NCI-H226 (cell line): ENCODE measurements around the gene EHD2.
"Not testable (repeated sequence)": the region's sequence is repeated elsewhere in the genome, so short reads cannot be mapped to it uniquely, and the experiment has no call there.

Experiments used
- DNase-seq: peaks from one replicate; pipeline ENCODE4 v3.0.0-alpha.2; 2015

The EHD2 gene

GRCh38 chr19:47713046-47714021 lies at the start of gene EHD2:
Gene EHD2, plus strand, starts transcription at chr19:47713422. Its CDS starts 3,191 bp downstream, at chr19:47716613.
- DNase-seq: peak; percentile 84

DNA sequence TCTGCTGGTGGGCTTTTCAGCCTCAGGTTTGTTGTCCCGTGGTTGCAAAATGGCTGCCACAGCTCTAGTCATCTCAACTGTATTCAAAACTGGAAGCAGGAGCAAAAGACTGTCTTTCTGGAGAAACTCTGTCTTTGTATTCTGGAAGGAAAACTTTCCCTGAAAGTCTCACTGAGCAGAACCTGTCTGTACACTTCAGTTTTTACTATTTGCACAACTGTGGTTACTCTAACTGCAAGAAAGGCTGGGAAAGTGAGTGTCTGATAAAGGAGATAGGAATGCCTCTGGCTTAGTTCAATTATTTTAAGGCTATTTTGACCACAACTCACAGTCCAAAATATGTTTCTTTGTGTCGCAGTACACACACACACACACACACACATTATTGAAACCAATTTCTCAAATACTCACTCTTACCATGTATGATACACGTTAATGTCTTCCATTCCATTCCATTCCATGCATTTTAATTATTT lies 49.7 kb upstream of the EHD2 start:
- DNase-seq: peak; percentile 69

DNA sequence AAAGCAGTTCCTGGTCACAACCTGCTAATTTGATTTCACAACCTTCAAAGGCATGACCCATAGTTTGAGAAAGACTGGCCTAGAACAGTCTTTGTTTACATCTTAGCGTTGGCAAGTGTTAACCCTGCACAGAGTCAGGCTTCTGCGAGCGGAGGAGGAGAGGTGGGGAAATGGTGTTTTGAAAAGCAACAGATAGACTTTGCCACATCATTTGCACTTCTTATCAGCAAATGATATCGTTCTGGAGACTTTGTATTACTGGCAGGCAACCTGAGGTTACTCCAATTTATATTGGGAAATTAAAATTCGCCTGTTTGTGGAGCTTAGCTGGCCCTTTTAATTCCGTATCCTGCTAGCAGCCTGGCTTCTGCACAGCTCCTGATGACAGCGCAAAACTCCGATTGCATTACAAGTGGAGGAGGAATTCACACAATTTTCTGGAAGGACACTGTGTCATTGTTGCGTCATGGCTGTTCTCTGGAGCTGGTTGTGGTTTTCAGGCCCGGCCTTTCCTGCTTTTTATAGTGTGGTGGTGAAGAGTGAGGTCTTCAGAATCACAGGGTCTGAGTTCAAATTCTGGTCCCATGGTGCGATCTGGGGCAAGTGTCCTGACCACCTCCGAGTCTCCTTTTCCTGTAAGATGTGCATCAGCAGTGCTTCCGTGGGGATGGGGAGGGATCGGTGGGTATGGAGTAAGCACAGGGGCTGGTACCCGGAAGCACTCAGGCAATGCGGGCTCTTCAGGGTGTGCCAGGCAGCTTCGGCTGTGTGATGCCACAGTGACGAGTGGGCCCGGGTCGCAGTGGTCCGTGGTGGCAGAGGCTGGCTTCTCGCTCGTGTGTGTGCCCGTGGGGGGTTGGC lies 49.1 kb upstream of the EHD2 start:
- DNase-seq: peak; percentile 94

DNA sequence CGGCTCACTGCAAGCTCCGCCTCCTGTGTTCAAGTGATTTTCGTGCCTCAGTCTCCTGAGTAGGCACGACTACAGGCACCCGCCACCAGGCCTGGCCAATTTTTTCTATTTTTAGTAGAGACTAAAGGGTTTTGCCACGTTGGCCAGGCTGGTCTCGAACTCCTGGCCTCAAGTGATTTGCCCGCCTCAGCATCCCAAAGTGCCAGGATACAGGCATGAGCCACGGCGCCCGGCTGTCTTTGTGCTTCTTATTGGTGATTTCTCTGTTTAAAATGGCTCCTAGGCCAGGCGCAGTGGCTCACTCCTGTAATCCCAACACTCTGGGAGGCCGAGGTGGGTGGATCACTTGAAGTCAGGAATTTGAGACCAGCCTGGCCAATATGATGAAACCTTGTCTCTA lies 44.7 kb upstream of the EHD2 start:
- DNase-seq: not testable (repeated sequence)

DNA sequence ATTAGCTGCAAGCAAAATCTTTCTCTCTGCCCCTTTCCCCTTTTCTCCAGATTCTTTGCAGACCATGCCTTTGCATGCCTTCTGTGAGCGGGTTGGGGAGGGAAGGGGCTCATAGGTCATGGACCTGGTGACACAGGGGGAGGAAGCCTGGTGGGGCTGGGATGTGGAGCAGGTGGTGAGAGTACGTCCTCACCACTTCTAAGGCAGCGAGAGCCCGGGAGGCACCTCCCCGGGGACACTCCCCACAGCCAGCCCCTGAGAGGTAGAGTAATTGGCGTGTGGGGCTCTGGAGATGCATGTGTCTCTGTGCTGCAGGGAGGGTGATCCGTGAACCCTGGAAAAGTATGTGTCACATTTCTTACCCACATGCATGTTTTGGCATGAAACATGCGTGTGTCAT lies 42.5 kb upstream of the EHD2 start:
- no peak for DNase-seq

GRCh38 chr19:47671499-47671898 lies 41.7 kb upstream of the EHD2 start:
- DNase-seq: no peak

- no peak for DNase-seq
Measured at GRCh38 chr19:47673426-47673825, 39.8 kb upstream of the EHD2 start.

- DNase-seq: no peak
Measured at GRCh38 chr19:47674548-47674947, 38.7 kb upstream of the EHD2 start.

GRCh38 chr19:47675271-47675670 lies 38.0 kb upstream of the EHD2 start:
- no peak for DNase-seq

GRCh38 chr19:47675859-47676258 lies 37.4 kb upstream of the EHD2 start:
- no peak for DNase-seq

DNA sequence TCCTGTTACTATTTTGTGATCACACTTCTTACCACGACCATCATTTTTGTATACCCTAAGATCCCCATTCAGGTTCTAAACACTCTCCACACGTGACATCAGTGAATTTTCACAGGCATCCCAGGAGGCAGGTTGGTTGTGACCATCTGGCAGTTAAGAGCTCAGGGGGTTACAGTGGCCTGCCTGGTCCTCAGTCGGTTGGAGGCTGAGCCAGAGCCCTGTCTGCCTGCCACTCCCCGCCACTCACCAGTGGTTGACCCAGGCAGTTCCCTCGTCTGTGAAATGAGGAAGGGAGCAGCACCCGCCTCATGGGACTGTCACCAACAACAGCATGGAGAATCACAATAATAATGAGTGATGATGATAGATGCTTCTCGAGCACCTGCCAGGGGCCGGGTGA lies 36.4 kb upstream of the EHD2 start:
- DNase-seq: no peak

DNA sequence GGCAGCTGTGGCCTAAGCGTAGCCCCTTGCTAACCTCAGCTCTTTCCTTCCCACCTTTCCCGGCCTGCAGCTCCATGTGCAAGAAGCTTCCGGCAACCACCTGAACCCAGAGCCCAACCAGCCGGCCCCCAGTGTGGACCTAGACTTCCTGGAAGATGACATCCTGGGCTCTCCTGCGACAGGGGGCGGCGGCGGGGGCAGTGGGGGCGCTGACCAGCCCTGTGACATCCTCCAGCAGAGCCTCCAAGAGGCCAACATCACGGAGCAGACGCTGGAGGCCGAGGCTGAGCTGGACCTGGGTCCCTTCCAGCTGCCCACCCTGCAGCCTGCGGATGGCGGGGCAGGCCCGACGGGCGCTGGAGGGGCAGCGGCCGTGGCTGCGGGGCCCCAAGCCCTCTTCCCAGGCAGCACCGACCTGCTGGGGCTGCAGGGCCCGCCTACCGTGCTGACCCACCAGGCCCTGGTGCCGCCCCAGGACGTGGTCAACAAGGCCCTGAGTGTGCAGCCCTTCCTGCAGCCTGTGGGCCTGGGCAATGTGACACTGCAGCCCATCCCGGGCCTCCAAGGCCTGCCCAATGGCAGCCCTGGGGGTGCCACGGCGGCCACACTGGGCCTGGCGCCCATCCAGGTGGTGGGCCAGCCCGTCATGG lies 33.8 kb upstream of the EHD2 start:
- DNase-seq: no peak

DNA sequence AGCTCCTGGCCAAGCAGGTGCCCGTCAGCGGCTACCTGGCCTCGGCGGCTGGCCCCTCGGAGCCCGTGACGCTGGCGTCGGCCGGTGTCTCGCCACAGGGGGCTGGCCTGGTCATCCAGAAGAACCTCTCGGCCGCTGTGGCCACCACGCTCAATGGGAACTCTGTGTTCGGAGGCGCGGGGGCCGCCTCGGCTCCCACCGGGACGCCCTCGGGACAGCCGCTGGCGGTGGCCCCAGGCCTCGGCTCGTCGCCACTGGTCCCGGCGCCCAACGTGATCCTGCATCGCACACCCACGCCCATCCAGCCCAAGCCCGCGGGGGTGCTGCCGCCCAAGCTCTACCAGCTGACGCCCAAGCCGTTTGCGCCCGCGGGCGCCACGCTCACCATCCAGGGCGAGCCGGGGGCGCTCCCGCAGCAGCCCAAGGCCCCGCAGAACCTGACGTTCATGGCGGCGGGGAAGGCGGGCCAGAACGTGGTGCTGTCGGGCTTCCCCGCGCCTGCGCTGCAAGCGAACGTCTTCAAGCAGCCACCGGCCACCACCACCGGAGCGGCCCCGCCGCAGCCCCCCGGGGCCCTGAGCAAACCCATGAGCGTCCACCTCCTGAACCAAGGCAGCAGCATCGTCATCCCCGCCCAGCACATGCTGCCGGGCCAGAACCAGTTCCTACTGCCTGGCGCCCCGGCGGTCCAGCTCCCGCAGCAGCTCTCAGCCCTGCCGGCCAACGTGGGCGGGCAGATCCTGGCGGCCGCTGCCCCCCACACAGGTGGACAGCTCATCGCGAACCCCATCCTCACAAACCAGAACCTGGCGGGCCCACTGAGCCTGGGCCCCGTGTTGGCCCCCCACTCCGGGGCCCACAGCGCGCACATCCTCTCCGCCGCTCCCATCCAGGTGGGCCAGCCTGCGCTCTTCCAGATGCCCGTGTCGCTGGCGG lies 33.0 kb upstream of the EHD2 start:
- DNase-seq: no peak

GRCh38 chr19:47680858-47681332 lies 32.3 kb upstream of the EHD2 start:
- DNase-seq: no peak

DNA sequence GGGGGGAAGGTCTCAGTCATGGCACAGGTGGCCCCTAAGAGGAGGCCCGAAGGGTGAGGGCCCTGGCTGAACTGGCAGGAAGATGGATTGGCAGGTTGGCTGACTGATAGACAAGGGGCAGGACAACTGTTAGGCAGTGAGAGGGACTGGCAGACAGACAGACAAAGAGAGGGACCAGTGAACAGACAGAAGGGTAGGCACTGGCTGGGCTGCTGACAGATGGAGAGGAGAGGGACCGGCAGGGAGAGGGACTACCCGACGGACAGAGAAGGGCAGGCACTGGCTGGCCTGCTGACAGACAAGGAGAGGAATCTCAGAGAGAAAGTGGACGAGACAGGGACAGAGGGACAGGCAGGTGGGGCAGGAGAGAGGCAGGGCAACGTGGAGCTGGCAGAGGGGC lies 31.8 kb upstream of the EHD2 start:
- DNase-seq: no peak

DNA sequence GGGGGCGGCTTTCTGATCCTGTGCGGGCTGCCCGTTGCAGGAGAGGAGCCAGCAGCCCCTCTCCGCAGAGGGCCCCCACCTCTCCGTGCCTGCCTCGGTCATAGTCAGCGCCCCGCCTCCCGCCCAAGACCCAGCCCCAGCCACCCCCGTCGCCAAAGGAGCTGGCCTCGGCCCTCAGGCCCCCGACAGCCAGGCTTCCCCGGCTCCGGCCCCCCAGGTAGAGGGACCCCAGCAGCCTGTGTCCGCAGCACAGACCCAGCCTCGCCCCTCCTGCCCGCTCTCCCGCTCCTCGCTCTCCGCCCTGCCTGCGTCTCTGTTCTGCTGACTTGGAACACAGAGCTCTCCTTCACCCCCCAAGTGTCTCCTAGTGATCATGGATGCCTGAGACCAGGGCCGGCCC lies 31.3 kb upstream of the EHD2 start:
- no peak for DNase-seq

GRCh38 chr19:47682939-47683338 lies 30.3 kb upstream of the EHD2 start:
- DNase-seq: no peak

GRCh38 chr19:47686679-47687450 lies 26.4 kb upstream of the EHD2 start:
- DNase-seq: no peak

DNA sequence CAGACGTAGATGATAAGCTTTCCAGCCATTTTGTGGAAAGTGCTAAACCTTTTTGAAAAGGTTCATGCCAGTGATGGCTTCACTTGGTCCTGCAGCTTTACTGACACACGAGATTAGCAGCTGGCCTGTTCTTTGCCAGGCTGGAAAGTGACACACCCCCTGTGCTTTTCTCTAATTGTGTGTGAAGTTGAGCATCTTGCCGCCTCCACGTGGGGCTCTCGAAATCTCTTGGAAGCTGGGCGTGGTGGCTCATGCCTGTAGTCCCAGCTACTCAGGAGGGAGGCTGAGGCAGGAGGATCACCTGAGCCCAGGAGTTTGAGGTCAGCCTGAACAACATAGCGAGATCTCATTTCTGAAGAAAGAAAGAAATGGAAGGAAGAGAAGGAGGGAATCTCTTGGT lies 25.3 kb upstream of the EHD2 start:
- no peak for DNase-seq

DNA sequence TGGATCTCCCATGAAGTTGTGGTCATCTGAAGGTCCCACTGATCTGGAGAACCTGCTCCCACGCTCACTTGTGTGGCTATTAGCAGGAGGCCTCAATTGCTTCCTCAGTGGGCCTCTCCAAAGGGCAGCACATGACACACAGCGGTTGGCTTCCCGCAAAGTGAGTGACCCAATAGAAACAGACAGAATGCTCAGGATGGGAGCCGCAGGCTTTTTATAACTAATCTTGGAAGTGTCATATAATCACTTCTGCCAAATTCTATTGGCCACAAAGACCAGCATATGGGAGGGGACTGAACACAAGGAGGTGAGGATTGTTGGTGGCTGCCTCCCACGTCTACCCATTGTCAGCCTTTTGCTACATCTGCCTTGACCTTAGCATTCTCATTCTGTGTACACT lies 22.1 kb upstream of the EHD2 start:
- no peak for DNase-seq

- DNase-seq: no peak
Measured at GRCh38 chr19:47691782-47692181, 21.4 kb upstream of the EHD2 start.
